GM12892 (cell line): ENCODE measurements around the gene TMIGD3.

Experiments
- POLR2A ChIP-seq: IDR thresholded peaks from 2 replicates; pipeline ENCODE4 v1.6.1; 2011; ENCODE audit warnings: low read depth, low read length, control low read depth
- POLR2AphosphoS5 ChIP-seq: IDR thresholded peaks from 2 replicates; pipeline ENCODE4 v1.6.1; 2011; ENCODE audit warnings: low read depth, low read length, control low read depth
- TAF1 ChIP-seq: IDR thresholded peaks from 2 replicates; pipeline ENCODE4 v1.6.1; 2011; ENCODE audit warnings: low read depth, mild to moderate bottlenecking, control low read depth, low read length, borderline replicate concordance

DNA sequence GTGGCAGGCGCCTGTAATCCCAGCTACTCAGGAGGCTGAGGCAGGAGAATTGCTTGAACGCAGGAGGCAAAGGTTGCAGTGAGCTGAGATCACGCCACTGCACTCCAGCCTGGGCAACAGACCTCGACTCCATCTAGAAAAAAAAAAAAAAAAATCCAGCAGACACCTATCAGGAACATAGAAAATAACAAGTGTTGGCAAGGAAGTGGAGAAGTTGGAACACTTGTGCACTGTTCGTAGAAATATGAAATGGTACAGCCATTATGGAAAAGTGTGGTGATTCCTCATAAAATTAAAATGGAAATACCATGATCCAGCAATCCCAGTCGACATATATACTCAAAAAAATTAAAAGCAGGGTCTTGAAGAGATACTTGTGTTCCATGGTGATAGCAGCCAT lies 41.7 kb downstream of the TMIGD3 start:
- no peak for TF ChIP-seq TAF1
- no peak for TF ChIP-seq POLR2AphosphoS5
- no peak for TF ChIP-seq POLR2A
